CD1c-positive myeloid dendritic cell (primary cell): ENCODE data around the gene PVR.
"Not testable (repeated sequence)": the region's sequence is repeated elsewhere in the genome, so short reads cannot be mapped to it uniquely, and the experiment has no call there.

Experiments
- DNase-seq: peaks from one replicate; pipeline ENCODE4 v3.0.0-alpha.2; 2016; ENCODE audit errors: extremely low spot score

The PVR gene

DNA sequence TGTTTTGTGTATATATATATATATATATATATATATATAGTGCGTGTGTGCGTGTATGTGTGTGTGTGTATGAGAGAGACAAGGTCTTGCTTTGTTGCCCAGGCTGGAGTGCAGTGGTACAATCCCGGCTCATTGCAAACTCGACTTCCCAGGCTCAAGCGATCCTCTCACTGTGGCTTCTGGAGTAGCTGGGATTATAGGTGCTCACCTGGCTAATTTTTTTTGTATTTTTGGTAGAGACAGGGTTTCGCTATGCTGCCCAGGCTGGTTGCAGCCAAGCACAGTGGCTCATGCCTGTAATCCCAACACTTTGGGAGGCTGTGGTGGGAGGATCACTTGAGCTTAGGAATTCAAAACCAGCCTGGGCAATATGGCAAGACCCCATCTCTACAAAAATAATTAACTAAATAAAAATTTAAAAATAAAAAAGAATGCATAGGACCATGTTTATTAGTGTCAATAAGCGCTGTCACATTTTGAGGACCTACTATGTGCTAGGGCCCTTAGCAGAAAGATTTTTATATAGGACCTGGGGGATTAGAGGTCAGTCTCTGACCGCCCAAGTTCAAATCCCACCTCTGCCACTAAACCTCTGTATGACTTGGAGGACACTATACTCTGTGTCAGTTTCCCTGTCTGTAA, 1.8 kb downstream of the PVR start:
- DNase-seq, result no peak

DNA sequence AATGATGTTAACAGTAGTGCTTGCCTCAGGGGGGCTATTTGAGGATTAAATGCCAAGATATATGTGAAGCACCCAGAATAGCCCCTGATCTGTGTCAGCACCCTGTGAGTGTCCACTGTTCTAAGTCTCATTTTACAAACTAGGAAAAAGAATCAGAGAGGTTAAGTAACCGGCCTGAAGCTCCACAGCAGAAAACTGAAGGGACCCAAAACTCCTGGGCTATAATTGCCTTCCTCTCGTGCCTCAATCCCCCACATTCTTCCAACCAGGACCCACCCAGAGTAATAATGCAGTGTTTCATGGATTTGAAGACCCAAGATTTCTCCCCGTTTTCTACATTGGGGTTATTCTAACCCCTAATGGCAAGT, 2.3 kb downstream of the PVR start:
- no peak for DNase-seq

DNA sequence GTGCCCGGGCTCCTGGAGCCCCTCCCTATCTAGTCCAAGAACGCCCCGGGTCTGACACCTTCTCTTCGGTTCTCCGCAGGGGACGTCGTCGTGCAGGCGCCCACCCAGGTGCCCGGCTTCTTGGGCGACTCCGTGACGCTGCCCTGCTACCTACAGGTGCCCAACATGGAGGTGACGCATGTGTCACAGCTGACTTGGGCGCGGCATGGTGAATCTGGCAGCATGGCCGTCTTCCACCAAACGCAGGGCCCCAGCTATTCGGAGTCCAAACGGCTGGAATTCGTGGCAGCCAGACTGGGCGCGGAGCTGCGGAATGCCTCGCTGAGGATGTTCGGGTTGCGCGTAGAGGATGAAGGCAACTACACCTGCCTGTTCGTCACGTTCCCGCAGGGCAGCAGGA, 3.4 kb downstream of the PVR start:
- no peak for DNase-seq

DNA sequence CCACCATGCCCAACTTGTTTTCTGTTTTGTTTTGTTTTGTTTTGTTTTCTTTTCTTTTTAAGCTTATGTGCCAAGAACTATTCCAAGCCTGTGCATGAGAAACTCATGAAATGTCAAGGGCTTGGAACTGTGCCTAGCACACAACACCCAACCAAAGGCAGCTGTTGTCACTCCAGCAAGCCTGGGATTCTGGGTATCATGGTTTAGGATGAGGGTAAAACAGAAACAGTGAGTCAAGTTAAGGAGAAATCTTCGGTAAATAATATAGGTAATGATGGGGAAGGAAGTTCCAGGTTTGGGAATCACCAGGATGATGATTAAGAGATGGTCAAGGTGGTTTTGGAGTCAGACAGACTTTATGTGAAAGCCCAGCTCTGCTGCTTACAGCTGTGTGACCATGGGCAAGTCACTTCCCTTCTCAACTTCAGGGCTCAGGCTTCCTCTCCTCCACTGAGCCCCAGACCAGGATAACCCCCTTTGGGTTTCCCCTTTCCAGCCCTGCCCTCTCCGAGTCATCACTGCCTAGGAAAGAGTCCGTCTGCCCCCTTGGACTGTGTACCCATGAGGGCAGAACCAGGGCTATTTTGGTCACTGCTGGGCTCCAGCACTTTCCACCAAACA, 5.0 kb downstream of the PVR start:
- peak; percentile 26 for DNase-seq

DNA sequence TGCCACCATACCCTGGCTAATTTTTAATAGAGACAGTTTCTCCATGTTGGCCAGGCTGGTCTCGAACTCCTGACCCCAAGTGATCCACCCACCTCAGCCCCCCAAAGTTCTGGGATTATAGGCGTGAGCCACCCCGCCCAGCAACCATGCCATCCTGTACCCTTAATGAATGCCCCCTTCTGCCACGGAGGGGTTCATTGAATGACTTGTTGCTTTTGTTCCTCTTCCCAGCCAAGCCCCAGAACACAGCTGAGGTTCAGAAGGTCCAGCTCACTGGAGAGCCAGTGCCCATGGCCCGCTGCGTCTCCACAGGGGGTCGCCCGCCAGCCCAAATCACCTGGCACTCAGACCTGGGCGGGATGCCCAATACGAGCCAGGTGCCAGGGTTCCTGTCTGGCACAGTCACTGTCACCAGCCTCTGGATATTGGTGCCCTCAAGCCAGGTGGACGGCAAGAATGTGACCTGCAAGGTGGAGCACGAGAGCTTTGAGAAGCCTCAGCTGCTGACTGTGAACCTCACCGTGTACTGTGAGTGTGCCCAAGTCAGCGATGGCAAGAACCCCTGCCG, 6.0 kb downstream of the PVR start:
- DNase-seq, result no peak

DNA sequence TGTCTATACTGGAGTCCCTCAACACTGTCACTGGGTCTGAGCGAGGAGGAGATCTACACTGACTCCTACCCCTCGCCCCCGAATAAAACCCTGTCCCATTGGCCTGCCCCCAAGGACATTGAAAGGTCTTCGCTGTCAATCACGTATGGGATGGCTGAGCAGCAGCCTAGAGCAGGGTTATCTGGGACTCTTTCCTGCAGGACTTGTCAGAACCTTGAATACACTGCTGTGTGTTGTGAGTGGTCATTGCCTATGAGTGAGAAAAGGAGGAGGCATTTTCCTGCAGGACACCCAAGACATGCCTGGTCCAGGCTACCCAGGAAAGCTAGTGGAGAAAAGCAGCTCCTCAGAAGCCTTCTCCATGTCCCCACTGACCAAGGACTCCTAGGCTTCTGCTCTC, 9.6 kb downstream of the PVR start:
- DNase-seq, result no peak

DNA sequence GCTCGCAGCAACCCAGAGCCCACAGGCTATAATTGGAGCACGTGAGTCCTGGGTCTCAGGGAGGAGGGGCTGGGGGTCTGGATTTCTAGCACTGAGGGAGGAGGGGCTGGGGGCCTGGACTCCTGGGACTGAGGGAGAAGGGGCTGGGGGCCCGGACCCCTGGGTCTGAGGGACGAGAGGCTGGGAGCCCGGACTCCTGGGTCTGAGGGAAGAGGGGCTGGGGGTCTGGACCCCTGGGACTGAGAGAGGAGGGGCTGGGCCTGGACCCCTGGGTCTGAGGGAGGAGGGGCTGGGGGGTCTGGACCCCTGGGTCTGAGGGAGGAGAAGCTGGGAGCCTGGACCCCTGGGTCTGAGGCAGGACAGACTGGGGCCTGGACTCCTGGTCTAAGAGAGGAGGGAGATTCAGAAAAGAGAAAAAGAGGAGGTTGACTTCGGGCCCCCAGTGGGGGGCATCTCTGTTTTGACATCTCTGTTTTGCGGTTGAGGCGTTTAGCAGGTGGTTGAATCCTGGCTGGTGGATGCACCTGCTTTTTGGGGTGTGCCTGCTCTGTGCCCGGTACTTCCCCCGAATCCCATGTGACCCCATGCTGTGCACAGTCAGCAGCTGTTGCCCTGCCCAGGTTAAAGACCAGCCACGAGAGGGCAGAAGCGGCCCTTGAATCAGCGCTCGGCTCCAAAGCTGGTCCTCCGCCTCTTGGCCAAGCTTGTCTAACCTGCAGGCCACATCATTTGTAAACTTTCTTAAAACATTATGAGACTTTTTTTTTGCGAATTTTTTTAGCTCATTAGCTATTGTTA, 10.5 kb downstream of the PVR start:
- peak; percentile 80 for DNase-seq

DNA sequence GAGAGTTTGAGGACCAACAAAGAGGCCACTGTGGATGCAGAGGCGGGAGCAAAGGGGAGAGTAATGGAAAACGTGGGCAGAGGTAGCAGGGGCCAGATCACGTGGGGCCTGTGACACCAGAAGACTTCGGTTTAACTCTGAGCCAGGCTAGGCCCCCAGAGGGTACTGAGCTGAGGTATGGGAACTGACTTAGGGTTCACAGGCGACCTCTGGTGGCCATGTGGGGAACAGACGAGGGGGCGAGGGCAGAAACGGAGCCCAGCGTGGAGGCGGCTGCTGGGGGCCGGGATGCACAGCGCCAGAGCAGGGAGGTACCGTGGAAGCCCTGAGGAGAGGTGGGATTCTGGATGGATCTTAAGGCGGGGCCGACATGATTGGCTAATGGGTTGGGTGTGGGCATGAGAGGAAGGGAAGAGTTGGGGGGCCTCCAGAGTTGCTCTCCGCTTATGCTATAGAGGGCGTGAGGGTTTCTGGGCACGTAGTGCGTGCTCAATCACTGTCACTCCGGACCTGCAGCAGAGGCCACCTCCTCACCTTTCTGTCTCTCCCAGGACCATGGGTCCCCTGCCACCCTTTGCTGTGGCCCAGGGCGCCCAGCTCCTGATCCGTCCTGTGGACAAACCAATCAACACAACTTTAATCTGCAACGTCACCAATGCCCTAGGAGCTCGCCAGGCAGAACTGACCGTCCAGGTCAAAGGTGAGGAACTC, 13.7 kb downstream of the PVR start:
- DNase-seq, result peak; percentile 76

DNA sequence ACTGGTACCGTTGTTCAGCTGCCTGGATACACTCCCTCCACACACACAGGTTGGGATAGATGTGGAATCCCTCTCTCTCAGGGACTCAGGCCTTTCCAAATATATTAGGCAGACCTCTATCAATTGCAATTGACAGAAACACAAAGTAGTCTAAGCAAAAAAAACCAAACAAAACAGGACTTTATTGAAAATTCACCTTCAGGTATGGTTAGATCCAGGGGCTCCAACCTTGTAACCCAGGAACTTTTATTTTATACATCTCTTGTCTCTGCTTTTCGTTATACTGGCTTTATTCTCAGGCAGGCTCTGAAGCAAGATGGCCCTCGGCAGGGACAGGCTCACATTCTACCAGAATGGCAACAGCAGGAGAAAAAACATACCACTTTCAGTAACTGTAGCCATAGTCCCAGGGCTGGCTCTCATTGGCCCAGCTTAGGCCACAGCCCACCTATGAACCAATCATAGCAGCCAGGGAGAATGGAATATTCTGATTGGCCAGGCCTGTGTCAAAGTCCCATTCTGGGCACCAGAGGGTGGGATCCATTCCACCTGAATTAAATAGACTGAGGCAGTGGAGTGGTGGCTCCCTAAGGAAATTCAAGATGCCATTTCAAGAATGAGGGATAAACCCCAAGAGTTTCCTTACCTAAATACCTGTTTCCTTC, 14.5 kb downstream of the PVR start:
- DNase-seq, result no peak

DNA sequence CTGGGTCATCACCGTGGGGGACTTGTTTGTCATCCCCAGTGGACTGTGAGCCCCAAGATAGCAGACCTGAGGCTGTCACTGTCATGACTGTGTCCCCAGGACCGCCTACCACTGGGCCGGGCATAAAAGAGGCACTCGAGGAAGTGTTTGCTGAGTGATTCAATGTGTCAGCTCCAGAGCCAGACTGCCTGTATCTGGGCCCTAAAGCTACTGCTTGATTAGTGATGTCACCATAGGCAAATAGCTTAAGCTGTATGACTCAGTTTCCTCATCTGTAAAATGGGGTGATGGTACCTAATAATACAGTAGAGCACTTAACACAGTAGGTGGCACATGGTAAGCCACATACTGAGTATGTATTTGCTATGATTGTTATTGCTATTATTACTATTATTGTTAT, 16.4 kb downstream of the PVR start:
- DNase-seq, result no peak

DNA sequence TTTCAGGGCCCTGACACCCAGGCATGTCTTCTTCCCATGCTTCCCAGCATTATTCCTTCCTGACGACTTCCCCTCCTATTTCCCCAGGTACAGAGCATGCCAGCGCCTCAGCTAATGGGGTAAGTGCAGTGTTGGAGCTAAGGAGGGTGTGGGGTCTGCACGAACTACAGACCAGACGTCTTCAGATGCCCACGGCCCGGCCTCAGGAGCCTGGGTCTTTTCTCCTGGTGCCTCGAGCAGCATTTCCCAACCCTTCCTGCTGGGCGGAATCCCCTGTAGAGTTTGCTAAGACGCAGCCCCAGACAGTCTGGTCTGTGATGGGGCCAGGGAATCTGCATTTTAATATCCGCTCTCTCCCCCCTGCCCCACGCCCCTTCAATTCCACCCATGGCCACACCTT, 17.5 kb downstream of the PVR start:
- no peak for DNase-seq

DNA sequence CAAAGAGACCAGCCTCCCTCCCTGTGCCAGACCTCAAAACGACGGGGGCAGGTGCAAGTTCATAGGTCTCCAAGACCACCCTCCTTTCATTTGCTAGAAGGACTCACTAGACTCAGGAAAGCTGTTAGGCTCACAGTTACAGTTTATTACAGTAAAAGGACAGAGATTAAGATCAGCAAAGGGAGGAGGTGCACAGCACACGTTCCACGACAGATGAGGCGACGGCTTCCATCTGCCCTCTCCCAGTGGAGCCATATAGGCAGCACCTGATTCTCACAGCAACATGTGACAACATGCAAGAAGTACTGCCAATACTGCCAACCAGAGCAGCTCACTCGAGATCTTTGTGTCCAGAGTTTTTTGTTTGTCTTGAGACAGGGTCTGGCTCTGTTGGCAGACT, 18.2 kb downstream of the PVR start:
- no peak for DNase-seq

DNA sequence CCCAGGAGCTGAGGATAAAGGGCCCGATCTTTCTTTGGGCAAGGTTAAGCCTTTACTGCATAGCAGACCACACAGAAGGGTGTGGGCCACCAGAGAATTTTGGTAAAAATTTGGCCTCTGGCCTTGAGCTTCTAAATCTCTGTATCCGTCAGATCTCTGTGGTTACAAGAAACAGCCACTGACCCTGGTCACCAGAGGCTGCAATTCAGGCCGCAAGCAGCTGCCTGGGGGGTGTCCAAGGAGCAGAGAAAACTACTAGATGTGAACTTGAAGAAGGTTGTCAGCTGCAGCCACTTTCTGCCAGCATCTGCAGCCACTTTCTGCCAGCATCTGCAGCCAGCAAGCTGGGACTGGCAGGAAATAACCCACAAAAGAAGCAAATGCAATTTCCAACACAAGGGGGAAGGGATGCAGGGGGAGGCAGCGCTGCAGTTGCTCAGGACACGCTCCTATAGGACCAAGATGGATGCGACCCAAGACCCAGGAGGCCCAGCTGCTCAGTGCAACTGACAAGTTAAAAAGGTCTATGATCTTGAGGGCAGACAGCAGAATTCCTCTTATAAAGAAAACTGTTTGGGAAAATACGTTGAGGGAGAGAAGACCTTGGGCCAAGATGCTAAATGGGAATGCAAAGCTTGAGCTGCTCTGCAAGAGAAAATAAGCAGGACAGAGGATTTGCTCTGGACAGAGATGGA, 19.1 kb downstream of the PVR start:
- DNase-seq, result no peak

DNA sequence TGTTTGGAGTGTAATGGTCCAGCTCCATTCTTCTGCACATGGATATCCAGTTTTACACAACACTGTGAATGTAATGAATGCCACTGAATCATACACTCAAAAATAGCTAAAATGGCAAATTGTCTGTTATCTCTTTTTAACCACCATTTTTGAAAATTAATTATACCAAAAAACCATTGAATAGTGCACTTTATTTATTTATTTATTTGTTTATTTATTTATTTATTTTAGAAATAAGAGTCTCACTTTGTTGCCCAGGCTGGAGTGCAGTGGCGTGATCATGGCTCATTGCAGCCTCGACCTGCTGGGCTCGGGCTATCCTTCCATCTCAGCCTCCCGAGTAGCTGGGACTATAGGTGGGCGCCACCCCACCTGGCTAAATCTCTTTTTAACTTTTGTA, 20.3 kb downstream of the PVR start:
- DNase-seq, result no peak

DNA sequence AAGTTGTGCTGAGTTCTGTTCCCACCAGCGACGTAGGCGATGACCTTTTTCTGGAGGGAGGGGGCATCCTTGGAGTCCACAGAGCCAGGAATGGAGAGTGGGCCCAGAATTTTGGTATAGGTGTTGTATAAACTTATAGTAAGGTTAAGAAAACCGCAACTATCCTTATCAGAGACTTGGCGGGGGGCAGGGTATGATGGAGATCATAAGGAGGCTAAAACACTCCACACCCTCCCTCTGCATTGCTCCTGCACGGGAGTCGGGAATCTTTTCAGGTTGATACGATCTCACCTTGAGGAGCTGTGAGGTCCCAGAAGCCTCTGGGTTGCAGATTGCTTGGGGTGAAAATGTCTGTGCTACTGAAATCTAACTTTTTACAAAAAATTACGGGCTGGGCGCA, 21.3 kb downstream of the PVR start:
- no peak for DNase-seq

DNA sequence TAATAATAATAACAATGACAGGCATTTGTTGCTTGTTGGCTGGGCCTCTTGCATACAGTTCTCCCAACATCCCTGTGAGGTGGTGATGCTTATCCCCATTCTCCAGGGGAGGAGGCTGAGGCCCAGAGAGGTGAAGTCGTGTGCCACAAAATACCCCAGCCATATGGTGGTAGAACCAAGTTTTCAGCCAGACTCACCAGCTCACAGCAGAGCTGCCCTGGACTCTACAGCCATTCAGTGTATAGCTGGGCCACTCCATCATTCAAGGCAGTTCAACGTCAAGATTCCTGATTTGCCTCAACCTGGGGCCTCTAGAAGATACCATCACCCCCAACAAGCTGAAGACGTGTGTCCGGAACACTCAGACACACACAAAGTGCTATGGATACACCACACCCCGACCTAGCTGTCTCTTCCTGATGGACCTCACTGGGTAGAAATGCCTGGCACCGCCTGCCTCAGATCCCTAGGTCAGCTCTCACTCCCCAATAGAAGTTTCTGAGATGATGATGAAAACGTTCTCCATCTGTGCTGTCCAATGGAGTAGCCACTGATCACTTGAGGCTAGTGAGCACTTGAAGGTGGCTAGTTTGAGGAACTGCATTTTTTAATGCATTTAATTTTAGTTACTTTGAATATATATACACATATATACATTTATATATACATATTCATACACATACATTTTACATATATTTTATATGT, 23.3 kb downstream of the PVR start:
- no peak for DNase-seq

DNA sequence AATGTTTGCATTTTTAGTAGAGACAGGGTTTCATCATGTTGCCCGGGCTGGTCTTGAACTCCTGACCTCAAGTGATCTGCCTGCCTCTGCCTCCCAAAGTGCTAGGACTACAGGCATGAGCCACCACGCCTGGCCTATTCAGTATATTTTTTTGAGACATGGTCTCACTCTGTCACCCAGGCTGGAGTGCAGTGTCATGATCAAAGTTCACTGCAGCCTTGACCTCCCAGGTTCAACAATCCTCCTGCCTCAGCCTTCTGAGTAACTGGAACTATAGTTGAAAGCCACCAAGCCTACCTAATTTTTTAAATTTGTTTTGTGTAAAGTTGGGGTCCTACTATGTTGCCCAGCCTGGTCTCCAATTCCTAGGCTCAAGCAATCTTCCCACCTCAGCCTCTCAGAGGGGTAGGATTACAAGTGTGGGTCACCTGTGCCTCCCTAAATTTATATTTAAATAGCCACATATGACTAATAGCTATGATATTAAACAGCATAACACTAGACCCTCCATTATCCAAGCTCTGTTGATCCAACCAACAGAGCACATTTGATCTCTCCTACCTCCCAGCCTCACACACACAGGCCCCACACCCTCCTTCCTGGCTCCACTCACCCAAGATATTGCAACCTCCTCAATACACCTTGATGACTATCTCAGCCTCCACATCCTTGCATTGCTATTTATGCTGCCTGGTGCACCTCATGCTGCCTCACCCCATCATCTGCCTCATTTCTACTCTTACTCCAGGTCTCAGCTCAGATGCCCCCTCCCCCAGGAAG, 25.5 kb downstream of the PVR start:
- no peak for DNase-seq

DNA sequence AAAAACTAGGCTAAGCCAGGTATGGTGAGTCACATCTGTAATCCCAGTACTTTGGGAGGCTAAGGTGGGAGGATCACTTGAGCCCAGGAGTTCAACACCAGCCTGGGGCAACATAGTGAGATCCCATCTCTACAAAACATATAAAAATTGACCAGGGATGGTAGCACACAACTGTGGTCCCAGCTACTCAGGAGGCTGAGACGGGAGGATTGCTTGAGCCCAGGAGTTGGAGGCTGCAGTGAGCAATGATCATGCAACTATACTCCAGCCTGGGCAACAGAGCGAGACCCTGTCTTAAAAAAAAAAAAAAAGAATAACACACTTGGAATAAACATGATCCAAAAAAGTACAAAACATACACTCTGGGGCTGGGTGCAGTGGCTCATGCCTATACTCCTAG, 26.3 kb downstream of the PVR start:
- not testable (repeated sequence) for DNase-seq

DNA sequence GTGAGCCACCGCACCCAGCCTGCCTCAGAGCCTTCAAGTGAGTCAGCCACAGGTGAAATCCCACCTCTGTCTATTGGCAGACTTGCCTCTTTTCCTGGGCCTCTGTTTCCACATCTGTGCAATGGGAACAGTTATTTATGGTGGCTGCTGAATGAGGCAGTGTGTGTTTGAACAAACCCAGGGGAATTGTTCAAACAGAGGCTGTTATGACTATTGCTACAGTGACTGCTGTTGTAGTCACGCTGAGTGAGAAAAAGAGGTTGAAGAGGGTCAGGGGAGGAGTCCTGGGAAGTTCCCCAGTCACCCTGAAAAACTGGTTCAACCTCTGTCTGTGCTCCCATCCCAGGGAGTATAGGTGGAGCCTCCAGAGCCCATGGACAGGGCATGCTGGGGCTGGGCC, 27.7 kb downstream of the PVR start, which contains the start of gene CEACAM19:
CEACAM19 (plus strand) TSS at position 83 of the 400 bp plus-strand sequence. CDS start 450 bp downstream, outside the sequence.
- DNase-seq, result no peak

DNA sequence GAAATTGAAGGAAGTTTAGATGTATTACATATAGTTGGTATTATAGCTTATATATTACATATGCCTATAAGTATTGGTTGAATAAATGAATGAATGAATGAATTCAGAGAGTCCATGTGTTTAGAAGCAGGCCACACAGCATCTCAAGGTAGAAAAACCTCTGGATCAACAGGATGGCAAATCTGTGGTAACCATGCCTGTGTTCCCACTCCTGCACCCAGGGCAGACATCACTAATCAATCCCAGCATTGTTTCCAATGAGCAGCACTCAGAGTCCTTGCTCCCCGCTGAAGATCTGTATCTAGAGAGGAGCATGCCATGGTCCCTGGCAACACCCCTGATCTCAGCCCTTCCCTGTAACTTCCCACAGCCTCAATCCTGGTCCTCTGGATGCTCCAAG, 28.5 kb downstream of the PVR start:
- DNase-seq, result no peak
